ENCODE results near the gene ZCWPW1.

Gene ZCWPW1

DNA sequence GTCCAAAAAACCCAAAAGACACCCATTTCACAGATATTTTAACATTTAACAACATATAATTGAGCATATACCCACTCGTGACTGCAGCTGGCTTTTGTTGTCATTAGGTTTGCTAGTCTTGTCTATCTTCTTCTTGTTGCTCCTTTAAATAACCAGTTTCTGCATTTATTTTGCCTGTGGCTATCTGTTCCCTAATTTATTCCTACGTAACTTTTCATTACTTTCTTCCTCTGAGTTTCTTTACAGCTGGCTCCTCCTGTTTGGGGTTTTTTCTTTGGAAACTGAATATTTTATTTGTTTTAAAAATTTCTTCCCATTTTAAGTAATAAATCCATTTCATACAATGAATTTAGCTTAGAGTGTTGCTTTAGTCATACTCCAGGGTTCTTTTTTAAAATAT lies 40.8 kb downstream of the ZCWPW1 start:
- ATAC-seq = no peak
- TF ChIP-seq RARB (CRISPR knock-in tag; IDR thresholded peaks at IDR 0.05) (no peak), CSDC2 (CRISPR knock-in tag; IDR thresholded peaks at IDR 0.05) (no peak), PATZ1 (CRISPR knock-in tag; IDR thresholded peaks at IDR 0.05; ENCODE audit: borderline replicate concordance) (no peak), PPARA (CRISPR knock-in tag; IDR thresholded peaks at IDR 0.05; ENCODE audit: borderline replicate concordance) (no peak), ZFP30 (CRISPR knock-in tag; IDR thresholded peaks at IDR 0.05) (no peak), TCF4 (CRISPR knock-in tag; IDR thresholded peaks at IDR 0.05; ENCODE audit: borderline replicate concordance) (no peak), ZC3H10 (CRISPR knock-in tag; IDR thresholded peaks at IDR 0.05) (no peak), ZFP3 (CRISPR knock-in tag; IDR thresholded peaks at IDR 0.05) (no peak), ISL1 (CRISPR knock-in tag; IDR thresholded peaks at IDR 0.05) (no peak), CSRNP3 (CRISPR knock-in tag; IDR thresholded peaks at IDR 0.05) (no peak), GLIS3 (CRISPR knock-in tag; IDR thresholded peaks at IDR 0.05) (no peak), OSR1 (CRISPR knock-in tag; IDR thresholded peaks at IDR 0.05) (no peak), ARNTL (CRISPR knock-in tag; IDR thresholded peaks at IDR 0.05; ENCODE audit: borderline replicate concordance, low read depth) (no peak), ZNF565 (CRISPR knock-in tag; conservative IDR thresholded peaks at IDR 0.05; ENCODE audit: low read depth) (no peak), ZNF8 (CRISPR knock-in tag; IDR thresholded peaks at IDR 0.05) (no peak), SNAI2 (CRISPR knock-in tag; IDR thresholded peaks at IDR 0.05) (no peak), ZNF70 (CRISPR knock-in tag; IDR thresholded peaks at IDR 0.05) (no peak)
- TF ChIP-seq, protein P1, sequence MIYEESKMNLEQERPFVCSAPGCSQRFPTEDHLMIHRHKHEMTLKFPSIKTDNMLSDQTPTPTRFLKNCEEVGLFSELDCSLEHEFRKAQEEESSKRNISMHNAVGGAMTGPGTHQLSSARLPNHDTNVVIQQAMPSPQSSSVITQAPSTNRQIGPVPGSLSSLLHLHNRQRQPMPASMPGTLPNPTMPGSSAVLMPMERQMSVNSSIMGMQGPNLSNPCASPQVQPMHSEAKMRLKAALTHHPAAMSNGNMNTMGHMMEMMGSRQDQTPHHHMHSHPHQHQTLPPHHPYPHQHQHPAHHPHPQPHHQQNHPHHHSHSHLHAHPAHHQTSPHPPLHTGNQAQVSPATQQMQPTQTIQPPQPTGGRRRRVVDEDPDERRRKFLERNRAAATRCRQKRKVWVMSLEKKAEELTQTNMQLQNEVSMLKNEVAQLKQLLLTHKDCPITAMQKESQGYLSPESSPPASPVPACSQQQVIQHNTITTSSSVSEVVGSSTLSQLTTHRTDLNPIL (CRISPR knock-in tag; IDR thresholded peaks at IDR 0.05; ENCODE audit: low read depth) = no peak
- TF ChIP-seq, protein P2, sequence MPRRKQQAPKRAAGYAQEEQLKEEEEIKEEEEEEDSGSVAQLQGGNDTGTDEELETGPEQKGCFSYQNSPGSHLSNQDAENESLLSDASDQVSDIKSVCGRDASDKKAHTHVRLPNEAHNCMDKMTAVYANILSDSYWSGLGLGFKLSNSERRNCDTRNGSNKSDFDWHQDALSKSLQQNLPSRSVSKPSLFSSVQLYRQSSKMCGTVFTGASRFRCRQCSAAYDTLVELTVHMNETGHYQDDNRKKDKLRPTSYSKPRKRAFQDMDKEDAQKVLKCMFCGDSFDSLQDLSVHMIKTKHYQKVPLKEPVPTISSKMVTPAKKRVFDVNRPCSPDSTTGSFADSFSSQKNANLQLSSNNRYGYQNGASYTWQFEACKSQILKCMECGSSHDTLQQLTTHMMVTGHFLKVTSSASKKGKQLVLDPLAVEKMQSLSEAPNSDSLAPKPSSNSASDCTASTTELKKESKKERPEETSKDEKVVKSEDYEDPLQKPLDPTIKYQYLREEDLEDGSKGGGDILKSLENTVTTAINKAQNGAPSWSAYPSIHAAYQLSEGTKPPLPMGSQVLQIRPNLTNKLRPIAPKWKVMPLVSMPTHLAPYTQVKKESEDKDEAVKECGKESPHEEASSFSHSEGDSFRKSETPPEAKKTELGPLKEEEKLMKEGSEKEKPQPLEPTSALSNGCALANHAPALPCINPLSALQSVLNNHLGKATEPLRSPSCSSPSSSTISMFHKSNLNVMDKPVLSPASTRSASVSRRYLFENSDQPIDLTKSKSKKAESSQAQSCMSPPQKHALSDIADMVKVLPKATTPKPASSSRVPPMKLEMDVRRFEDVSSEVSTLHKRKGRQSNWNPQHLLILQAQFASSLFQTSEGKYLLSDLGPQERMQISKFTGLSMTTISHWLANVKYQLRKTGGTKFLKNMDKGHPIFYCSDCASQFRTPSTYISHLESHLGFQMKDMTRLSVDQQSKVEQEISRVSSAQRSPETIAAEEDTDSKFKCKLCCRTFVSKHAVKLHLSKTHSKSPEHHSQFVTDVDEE (CRISPR knock-in tag; IDR thresholded peaks at IDR 0.05) = no peak

GRCh38 chr7:100386940-100387339 lies 41.6 kb downstream of the ZCWPW1 start:
- no peak for ATAC-seq
- TF ChIP-seq PPARA (CRISPR knock-in tag; IDR thresholded peaks at IDR 0.05; ENCODE audit: borderline replicate concordance) = no peak
- TF ChIP-seq ESRRG (CRISPR knock-in tag; IDR thresholded peaks at IDR 0.05) = no peak
- TF ChIP-seq, protein P2 (CRISPR knock-in tag; IDR thresholded peaks at IDR 0.05) = no peak
- no peak for TF ChIP-seq ZNF8 (CRISPR knock-in tag; IDR thresholded peaks at IDR 0.05)
- no peak for TF ChIP-seq SNAI2 (CRISPR knock-in tag; IDR thresholded peaks at IDR 0.05)
- no peak for TF ChIP-seq ZNF70 (CRISPR knock-in tag; IDR thresholded peaks at IDR 0.05)
- no peak for TF ChIP-seq RARB (CRISPR knock-in tag; IDR thresholded peaks at IDR 0.05)
